Measurements from ENCODE around the gene SF3B1. TPM values are rescaled to one million over a fixed set of nuclear protein-coding genes. Genes with fewer than 3 reads are reported as not detected.

The SF3B1 gene
- total and polyA plus RNA-seq, 4 donors = 126 to 432 (median 232) TPM

DNA sequence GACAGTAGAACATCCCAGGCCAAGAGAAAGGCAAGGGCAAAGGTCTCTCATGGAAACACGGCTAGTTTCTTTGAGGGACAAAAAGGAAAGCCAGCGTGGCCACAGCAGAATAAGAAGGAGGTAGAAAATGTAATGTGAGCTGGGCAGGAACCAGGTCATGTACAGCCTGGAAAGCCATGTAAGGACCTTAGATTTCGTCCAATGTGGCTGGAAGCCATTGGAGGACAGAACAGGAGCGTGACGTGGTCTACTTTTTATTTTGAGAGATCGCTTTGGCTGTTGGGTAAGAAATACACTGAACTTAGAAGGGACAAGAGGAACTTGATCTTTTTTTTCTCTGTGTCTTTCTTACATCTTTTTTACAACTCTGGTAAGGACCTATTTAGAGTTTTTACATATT lies 66.4 kb downstream of the SF3B1 start:
- H3K36me3 ChIP-seq (ENCODE audit: control insufficient read depth in 4 of 4, insufficient read depth in 4 of 4, low read length in 4 of 4) = no peaks in the 10 kb centered on the region
- H3K9me3 ChIP-seq (ENCODE audit: control insufficient read depth in 4 of 4, insufficient read depth in 3 of 4, low read length in 3 of 4) = no peaks in the 10 kb centered on the region
- H3K4me1 ChIP-seq (ENCODE audit: control insufficient read depth in 5 of 5, insufficient read depth in 5 of 5, low read length in 5 of 5) = peaks cover 0 to 5% (median 0%) of the 10 kb centered on the region in 5 donors
- no peak for ATAC-seq (ENCODE audit: insufficient read depth, low FRiP score)
- H3K4me3 ChIP-seq = no peak overlapping the region
- no peak for DNase-seq
- no peak overlapping the region for H3K9ac ChIP-seq (ENCODE audit: insufficient read depth in 1 of 2, low read length in 2 of 2)
- WGBS, 2 donors = 94 to 95% methylated on average over 6 of the region's 6 CpGs
- TF ChIP-seq, protein P1, sequence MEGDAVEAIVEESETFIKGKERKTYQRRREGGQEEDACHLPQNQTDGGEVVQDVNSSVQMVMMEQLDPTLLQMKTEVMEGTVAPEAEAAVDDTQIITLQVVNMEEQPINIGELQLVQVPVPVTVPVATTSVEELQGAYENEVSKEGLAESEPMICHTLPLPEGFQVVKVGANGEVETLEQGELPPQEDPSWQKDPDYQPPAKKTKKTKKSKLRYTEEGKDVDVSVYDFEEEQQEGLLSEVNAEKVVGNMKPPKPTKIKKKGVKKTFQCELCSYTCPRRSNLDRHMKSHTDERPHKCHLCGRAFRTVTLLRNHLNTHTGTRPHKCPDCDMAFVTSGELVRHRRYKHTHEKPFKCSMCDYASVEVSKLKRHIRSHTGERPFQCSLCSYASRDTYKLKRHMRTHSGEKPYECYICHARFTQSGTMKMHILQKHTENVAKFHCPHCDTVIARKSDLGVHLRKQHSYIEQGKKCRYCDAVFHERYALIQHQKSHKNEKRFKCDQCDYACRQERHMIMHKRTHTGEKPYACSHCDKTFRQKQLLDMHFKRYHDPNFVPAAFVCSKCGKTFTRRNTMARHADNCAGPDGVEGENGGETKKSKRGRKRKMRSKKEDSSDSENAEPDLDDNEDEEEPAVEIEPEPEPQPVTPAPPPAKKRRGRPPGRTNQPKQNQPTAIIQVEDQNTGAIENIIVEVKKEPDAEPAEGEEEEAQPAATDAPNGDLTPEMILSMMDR (IDR thresholded peaks at IDR 0.05; ENCODE audit: control extremely low read depth, extremely low read depth) = no peak
- no peaks in the 10 kb centered on the region for H3K27me3 ChIP-seq (ENCODE audit: control insufficient read depth in 3 of 3, insufficient read depth in 3 of 3, low read length in 2 of 3)
- no peak overlapping the region for H3K27ac ChIP-seq (ENCODE audit: low read depth in 1 of 2, low read length in 1 of 2)

DNA sequence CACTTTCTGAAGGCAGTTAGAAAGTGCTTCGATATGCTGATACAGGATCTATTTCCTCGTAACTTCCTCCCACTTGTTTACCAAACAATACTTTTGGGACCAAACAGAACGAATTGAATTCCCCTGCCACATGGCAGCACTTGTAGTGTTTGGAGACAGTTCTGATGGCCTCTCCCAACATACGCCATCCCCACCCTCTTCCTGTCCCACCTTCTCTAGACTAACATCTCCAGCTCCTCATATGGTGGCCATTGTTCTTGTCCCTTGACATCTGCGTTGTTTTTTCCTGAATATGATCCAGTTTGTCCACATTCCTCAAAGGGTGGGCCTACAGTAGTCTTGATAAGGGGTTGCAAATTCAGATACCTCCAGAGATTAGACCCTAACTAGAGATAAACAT lies 70.8 kb downstream of the SF3B1 start:
- TF ChIP-seq, protein P1 (IDR thresholded peaks at IDR 0.05; ENCODE audit: control extremely low read depth, extremely low read depth) = no peak
- 42 to 77% methylated on average over 5 of the region's 5 CpGs for WGBS, 2 donors
- H3K27me3 ChIP-seq (ENCODE audit: control insufficient read depth in 3 of 3, insufficient read depth in 3 of 3, low read length in 2 of 3) = no peaks in the 10 kb centered on the region

DNA sequence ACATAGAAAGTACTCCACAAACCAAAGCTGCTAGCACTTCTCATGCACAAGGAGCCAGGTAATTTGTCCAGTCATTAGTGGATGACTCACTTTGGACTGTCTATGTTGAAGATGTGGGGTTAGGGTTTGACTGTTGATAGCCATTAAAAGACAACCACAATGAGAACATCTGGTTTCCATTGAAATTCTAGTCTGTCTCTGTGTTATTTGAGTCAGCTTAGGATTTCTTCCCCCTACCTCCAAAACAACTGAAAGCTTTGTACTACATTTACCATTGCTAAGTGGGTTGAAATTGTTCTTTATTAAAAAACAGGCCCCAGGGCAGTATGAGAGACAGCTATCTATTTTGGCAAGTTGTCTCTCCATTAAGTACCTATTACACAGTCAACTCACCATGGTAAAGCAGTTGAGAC lies 74.1 kb downstream of the SF3B1 start:
- no peaks in the 10 kb centered on the region for H3K9me3 ChIP-seq (ENCODE audit: control insufficient read depth in 4 of 4, insufficient read depth in 3 of 4, low read length in 3 of 4)
- no peaks in the 10 kb centered on the region for H3K36me3 ChIP-seq (ENCODE audit: control insufficient read depth in 4 of 4, insufficient read depth in 4 of 4, low read length in 4 of 4)

More for the DNA sequence above, 70.8 kb downstream of the SF3B1 start:
- no peak for DNase-seq
- Histone ChIP-seq H3K9me3 (ENCODE audit: control insufficient read depth in 4 of 4, insufficient read depth in 3 of 4, low read length in 3 of 4) (no peaks in the 10 kb centered on the region), H3K36me3 (ENCODE audit: control insufficient read depth in 4 of 4, insufficient read depth in 4 of 4, low read length in 4 of 4) (no peaks in the 10 kb centered on the region), H3K4me1 (ENCODE audit: control insufficient read depth in 5 of 5, insufficient read depth in 5 of 5, low read length in 5 of 5) (no peaks in the 10 kb centered on the region), H3K27ac (ENCODE audit: low read depth in 1 of 2, low read length in 1 of 2) (no peak overlapping the region), H3K9ac (ENCODE audit: insufficient read depth in 1 of 2, low read length in 2 of 2) (no peak overlapping the region), H3K4me3 (no peak overlapping the region)
- ATAC-seq (ENCODE audit: insufficient read depth, low FRiP score) = no peak

DNA sequence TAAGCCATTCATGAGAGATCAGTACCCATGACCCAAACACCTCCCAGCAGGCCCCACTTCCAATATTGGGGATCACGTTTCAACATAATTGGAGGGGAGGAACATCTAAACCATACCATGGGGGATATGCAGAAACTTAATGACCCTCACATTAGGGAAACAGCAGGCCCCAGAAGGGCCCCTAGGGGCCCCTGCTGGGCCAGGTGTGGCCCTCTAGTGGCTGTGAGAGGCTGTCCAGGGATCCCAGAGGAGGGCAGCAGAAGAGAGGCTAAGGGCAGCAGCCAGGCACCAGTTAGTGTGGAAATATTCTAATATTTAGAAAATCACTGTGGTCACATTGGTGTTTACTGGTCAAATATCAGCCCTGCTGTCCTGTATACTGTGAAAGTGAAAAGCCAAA lies 75.0 kb downstream of the SF3B1 start:
- 96 to 97% methylated on average over 1 of the region's 1 CpG for WGBS, 2 donors
- Histone ChIP-seq H3K27me3 (ENCODE audit: control insufficient read depth in 3 of 3, insufficient read depth in 3 of 3, low read length in 2 of 3) (no peaks in the 10 kb centered on the region), H3K4me3 (no peak overlapping the region), H3K4me1 (ENCODE audit: control insufficient read depth in 5 of 5, insufficient read depth in 5 of 5, low read length in 5 of 5) (no peaks in the 10 kb centered on the region), H3K9me3 (ENCODE audit: control insufficient read depth in 4 of 4, insufficient read depth in 3 of 4, low read length in 3 of 4) (no peaks in the 10 kb centered on the region), H3K36me3 (ENCODE audit: control insufficient read depth in 4 of 4, insufficient read depth in 4 of 4, low read length in 4 of 4) (no peaks in the 10 kb centered on the region), H3K27ac (ENCODE audit: low read depth in 1 of 2, low read length in 1 of 2) (no peak overlapping the region), H3K9ac (ENCODE audit: insufficient read depth in 1 of 2, low read length in 2 of 2) (no peak overlapping the region)
- ATAC-seq (ENCODE audit: insufficient read depth, low FRiP score) = no peak
- TF ChIP-seq, protein P1 (IDR thresholded peaks at IDR 0.05; ENCODE audit: control extremely low read depth, extremely low read depth) = no peak
- no peak for DNase-seq

More for the DNA sequence above, 74.1 kb downstream of the SF3B1 start:
- H3K4me1 ChIP-seq (ENCODE audit: control insufficient read depth in 5 of 5, insufficient read depth in 5 of 5, low read length in 5 of 5) = no peaks in the 10 kb centered on the region
- H3K9ac ChIP-seq (ENCODE audit: insufficient read depth in 1 of 2, low read length in 2 of 2) = no peak overlapping the region
- no peak for DNase-seq
- TF ChIP-seq, protein P1 (IDR thresholded peaks at IDR 0.05; ENCODE audit: control extremely low read depth, extremely low read depth) = no peak
- ATAC-seq (ENCODE audit: insufficient read depth, low FRiP score) = no peak
- no peaks in the 10 kb centered on the region for H3K27me3 ChIP-seq (ENCODE audit: control insufficient read depth in 3 of 3, insufficient read depth in 3 of 3, low read length in 2 of 3)
- H3K4me3 ChIP-seq = no peak overlapping the region
- H3K27ac ChIP-seq (ENCODE audit: low read depth in 1 of 2, low read length in 1 of 2) = no peak overlapping the region
